GM21526 (cell line): ENCODE data around the gene RANBP17.
"Not testable (repeated sequence)": the region's sequence is repeated elsewhere in the genome, so short reads cannot be mapped to it uniquely, and the experiment has no call there.

Source experiments
- ATAC-seq: cut with Tn5 transposase; IDR thresholded peaks from one replicate; pipeline ENCODE4 v1.9.1; 2021; ENCODE audit warnings: moderate library complexity; ENCODE audit not compliant: unreplicated experiment, low FRiP score

Gene RANBP17

DNA sequence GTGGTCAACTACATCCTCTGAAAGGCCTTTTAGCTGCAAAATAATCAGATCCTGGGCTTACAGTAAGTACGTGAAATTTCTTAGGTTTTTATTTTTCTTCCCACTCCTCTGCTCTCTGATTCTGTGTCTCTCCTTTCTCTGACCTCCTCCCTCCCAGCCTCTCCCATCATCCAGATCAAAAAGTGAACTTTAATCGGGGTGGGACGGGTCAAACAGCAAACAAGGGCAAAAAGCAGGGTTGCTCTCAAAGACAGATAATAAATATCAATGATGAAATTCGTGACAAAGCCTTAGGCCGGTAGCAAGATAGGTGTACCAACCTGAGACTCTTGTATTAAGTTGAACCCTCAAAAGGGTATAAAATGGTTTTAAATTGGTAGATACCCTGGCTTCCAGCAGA lies 76.1 kb downstream of the RANBP17 start:
- no peak for ATAC-seq

DNA sequence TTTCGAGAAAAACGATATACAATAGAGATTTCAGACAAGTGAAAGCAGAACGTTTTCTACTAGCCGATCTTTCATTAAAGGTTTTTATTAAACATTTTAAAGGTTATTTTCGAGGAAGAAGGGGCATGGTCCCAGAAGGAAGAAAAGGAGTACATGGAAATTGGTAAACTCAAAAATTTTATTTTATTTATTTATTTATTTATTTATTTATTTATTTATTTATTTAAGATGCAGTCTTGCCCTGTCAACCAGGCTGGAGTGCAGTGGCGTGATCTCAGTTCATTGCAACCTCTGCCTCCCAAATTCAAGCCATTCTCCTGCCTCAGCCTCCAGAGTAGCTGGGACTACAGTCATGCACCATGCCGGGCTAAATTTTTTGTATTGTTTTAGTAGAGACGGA lies 77.4 kb downstream of the RANBP17 start:
- ATAC-seq = no peak

DNA sequence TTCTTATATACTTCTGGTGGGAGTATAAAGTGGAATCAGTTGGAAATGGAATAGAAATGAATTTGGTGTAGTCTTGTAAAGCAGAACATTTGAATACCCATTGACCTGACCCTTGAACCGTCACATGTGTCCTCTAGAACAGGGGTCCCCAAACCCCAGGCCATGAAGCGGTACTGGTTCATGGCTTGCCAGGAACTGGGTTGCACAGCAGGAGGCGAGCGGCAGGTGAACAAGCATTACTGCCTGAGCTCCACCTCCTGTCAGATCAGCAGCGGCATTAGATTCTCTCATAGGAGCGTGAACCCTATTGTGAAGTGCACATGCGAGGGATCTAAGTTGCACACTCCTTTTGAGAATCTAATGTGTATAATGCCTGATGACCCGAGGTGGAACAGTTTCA lies 80.0 kb downstream of the RANBP17 start:
- no peak for ATAC-seq

DNA sequence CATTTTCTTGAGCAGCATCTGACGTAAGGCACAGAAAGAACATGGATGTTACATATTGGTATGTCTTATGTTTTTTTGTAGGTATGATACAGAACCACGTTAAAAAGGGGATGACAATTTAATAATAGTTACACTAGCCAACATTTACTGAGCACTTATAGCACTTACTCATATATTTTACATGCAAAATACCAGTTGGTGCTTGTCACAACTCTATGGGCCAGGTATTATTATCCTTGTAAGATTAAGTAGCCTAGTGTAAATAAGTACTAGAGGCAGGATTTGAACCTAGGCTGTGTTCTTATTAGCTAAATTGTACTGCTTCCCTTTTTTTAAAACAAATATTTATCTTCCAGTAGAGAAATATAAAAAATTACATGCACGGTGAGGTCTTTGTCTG lies 83.5 kb downstream of the RANBP17 start:
- no peak for ATAC-seq

DNA sequence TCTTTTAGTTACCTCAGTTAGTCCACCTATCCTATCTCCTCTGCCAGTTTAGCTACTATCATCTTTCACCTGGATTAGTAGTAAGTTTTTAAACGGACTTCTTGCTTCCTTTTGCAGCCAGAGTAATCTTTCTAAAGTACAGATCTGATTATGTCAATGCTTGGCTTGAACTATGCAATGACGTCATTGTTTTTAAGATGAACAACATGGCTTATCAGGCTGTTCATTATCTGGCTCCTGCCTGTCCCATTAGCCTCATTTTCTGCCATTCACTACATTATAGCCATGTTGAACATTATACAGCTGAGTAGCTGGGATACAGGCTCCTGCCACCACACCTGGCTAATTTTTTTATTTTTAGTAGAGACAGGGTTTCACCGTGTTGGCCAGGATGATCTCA lies 98.7 kb downstream of the RANBP17 start:
- no peak for ATAC-seq

DNA sequence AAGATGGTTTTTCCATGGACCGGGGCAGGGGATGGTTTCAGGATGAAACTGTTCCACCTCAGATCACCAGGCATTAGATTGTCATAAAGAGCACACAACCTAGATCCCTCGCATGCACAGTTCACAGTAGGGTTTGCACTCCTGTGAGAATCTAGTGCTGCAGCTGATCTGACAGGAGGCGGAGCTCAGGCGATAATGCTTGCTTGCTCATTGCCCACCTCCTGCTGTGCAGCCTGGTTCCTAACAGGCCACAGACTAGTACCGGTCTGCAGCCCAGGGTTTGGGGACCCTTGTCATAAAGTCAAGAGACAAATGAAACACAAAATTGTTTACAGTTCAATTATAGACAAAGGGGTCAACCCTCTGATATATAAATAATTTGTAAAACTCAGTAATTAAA lies 101.7 kb downstream of the RANBP17 start:
- no peak for ATAC-seq

DNA sequence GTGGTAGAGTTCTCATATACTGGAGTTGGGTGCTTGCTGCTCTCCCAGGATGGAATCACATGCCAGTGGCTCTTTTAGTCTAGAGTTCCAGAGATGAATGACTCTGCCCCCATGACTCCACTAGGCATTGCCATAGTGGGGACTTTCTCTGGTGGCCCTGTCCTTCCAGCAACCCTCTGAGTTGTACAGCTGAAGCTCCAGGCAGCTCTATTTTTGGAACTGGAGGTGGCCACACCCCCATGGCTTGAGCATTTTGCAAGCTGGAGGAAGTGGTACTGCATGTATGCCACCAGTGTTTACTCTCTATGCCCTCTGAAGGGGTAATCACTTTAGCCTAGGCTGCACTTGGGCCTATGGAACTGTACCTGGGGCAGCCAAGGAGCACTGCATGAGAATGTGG lies 112.6 kb downstream of the RANBP17 start:
- no peak for ATAC-seq

DNA sequence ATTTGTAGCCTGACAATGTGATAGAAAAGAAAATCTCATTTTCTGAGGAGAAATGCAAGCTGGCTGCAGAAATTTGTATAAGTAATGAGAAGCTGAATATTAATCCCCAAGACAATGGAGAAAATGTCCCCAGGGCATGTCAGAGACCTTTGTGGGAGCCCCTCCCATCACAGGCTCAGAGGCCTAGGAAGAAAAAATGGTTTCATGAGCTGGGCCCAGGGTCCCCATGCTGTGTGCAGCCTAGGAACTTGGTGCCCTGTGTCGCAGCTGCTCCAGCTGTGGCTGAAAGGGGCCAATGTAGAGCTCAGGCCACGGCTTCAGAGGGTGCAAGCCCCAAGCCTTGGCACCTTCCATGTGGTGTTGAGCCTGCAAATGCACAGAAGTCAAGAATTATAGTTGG lies 118.4 kb downstream of the RANBP17 start:
- not testable (repeated sequence) for ATAC-seq

DNA sequence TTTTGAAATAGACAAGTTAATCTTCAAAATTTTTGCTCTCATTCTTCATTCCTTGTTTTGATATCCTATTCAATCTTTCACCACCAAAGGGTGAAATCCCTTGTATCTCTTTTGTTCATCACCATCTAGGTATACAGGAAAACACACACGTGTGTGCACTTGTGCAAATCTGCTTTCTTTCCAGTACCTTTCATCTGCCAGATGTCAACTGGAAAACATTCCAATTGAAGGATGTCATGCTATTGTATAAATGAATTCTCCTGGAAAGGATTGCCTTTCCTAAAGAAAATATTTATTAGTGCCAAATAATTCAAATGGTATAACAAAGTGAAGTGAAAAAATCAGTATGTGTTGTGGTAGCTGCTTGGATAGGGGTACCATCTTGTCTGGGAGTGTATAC lies 123.7 kb downstream of the RANBP17 start:
- no peak for ATAC-seq

DNA sequence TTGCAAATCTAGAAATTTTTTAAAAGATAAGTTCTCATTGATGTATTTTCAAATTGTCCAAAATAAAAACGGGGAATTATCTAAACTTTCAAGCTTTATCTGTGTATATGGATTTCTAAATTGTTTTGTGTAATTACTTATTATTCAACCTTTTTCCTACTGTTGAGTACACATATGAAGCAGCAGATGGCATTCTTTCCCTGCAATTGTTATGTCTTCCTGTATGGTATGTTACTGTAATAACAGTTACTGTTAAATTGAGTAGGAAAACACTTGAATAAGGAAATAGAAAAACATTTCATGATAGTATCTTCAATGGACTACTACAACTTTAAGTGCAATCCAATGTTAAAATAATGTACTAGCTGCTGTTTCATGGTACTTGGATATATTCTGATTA lies 124.8 kb downstream of the RANBP17 start:
- ATAC-seq = no peak

DNA sequence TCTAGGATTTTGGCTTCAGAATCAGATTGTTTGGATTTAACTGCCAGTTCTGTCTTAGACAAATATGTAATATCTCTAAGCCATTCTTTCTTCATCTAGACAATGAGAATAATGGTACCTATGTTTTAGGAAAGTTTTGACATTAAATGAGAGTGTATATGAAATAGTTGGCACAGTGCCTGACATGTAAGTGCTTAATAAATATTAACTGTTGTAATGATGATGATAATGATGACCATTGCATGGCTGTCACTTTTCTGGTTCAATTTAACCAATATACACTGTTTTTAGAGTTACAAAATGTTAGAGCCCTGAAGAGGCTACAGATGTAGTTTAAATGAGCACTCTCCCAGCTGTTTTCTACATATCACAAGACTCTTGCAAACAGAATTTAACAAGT lies 131.7 kb downstream of the RANBP17 start:
- ATAC-seq = no peak

DNA sequence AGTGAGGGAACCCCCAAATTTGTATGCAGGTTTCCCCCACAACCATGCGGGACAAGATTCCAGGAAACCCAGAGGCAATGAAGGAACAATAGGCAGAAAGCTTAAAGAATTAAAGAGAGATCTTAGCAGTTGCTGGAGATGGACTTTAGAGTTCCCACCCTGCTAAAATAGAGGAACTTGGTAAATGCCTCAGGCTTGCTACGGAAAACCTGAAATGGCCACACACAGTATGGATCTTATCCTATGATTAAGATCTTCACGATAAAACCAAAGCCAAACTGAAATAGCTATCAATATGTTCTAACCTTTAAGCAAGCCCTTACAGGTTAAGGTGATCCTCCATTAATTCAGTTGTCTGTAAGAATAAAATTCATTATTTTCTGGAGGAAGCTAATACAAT lies 148.3 kb downstream of the RANBP17 start:
- no peak for ATAC-seq

DNA sequence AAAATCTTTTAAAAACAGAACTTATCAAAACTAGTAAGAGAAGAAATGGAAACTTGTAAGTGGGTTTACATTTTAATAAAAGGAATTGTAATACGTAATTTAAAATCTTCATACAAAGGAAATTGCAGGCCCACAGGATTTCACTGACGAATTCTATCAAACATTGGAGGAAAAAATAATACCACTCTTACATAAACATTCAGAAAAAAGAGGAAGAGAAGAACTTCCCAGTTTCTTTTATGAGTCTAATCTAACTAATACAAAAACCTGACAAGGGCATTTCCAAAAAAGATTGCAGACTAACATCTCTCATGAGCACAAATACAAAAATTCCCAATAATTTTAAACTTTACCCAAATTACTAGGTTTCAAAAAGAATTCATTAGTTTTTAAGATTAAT lies 149.0 kb downstream of the RANBP17 start:
- no peak for ATAC-seq

DNA sequence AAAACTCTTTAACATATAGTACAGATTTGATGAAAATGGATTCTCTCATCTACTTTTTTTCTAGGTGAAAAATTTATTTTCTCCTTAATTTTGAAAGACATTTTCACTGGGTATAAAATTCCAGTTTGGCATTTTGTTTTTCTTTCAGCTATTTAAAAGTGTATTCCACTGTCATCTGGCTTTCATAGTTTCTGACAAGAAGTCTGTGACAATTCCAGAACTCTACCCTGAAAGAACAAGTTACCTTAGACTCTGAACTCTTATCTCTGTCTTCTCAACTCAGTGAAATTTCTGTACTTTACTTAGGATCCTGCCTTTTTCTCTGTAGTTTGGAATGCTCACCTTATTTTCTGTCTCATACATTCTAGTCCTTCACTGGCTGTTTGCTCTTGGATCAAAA lies 161.7 kb downstream of the RANBP17 start:
- no peak for ATAC-seq

DNA sequence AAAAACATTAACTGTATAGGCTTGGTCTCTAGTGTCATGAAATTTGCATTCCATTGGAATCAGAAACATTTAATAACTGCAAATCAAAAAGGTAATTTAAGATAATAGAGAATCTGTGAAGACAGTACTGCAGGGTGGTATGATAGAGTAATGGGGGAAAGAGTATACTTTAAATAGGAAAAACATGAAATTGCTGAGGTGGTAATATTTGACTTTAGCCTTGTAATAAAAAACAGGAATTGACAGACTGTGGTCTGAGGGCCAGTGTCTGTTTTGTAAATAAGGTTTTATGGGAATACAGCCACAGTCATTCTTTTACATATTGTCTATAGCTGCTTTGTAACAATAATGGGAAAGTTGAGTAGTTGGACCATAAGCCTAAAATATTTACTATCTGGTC lies 162.3 kb downstream of the RANBP17 start:
- ATAC-seq = no peak

DNA sequence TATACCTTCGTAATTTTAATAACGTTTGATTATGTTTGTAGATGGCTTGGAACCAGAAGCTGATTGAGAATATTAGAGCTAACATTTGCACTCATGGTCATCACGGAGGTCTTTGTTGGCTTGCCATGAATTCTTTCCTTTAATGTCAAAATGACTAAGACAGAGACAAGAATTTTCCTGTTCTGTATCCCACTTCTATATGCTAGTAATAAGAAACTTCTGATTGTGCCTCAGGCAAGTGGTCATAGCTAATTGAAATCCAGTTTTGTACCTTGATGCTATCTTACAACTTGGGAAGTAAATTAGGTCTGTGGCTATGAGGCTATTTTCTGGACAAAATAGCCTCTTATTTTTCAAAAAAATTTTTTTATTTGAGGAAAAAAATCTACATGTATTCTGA lies 167.6 kb downstream of the RANBP17 start:
- no peak for ATAC-seq

DNA sequence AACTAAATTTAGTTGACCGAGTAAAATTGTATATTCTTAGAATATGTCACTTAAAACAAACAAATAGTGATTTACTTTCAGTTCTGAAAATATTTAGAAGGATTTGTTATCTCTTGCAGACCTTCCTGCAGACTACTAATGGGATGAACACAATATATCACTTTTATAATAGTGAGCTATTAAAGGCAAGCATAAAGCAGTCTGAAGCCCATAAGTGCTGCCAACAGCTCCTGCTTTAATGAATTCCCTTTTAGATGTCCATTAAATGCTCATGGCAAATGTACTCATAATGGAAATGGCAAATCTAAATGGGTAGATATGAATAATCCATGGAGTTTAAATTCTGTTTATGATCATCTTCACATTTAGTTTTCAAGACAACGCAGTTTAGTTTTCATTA lies 170.2 kb downstream of the RANBP17 start:
- ATAC-seq = no peak

DNA sequence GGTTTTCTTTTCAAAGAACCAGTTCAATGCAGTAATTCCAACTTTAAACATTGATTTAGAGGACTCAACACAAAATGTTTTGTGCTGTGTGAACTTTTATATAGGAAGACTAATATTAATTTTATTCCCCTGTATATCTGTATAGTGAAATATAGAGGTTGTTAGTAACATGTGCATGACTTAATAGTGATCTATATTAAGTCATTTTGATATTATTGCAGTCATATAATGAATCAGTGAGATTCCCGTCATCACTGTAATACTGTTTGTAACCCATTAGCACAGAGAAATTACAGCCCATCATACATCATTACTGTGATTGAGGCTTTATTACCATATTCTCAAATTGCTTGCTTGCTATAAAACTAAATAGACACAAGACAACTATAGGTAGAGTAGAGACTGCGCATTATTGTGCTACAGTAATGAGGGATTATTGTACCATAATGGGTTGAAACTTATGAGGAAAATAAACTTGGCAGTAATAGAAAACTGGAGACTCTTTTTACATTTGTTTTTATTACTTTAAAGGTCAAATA lies 170.7 kb downstream of the RANBP17 start:
- no peak for ATAC-seq

DNA sequence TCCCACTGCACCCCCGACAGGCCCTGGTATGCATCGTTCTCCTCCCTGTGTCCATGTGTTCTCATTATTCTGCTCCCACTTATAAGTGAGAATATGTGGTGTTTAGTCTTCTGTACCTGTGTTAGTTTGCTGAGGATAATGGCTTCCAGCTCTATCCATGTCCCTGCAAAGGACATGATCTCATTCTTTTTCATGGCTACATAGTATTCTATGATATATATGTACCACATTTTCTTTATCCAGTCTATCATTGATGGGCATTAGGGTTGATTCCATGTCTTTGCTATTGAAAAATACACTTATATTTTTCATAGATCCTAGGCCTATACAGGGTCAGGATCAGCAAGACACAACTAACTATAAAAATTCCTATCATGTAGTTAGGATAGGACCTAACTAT lies 180.1 kb downstream of the RANBP17 start:
- not testable (repeated sequence) for ATAC-seq

DNA sequence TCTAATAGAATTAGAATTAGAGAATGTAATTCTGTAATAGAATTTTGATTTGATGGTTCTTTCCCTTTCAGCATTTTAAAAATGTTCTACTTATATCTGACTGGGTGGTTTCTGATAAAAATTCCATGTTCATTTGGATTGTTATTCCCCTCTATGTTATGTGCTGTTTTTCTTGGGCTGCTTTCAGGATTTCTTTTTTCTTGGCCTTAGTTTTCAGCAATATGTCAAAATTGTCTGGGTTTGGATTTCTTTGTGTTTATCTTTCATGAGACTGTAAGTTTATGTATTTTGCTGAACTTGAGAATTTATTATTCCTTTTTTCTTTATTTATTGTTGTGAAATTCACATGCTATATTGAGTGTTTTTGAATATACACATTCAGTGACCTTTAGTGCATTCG lies 189.1 kb downstream of the RANBP17 start:
- ATAC-seq = no peak

DNA sequence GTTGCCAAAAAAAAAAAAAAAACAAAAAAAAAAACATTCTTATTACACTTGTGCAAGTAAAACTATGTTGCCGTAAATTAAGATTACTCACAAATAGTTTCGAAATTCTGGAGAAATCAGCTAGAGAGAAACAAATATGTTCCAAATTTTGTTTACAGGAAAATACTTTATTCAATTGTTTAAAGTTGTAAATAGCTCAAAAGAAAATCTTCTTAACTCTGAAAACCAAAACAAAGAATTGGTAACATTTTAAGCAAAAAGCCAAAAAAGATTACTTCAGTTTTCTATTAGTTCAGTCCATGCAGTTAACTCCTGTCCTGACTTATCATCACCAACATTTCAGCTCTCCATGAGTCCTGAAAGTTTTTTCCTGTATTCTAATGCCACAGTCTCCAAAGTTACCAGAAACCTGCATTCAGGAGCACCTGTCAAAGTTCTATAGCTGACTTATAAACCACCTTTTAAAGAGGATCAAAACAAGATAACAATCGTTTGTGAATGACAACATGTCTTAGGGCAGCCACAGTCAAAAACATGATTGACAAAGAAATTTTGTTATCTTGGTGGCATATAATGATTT lies 194.1 kb downstream of the RANBP17 start:
- ATAC-seq = no peak

DNA sequence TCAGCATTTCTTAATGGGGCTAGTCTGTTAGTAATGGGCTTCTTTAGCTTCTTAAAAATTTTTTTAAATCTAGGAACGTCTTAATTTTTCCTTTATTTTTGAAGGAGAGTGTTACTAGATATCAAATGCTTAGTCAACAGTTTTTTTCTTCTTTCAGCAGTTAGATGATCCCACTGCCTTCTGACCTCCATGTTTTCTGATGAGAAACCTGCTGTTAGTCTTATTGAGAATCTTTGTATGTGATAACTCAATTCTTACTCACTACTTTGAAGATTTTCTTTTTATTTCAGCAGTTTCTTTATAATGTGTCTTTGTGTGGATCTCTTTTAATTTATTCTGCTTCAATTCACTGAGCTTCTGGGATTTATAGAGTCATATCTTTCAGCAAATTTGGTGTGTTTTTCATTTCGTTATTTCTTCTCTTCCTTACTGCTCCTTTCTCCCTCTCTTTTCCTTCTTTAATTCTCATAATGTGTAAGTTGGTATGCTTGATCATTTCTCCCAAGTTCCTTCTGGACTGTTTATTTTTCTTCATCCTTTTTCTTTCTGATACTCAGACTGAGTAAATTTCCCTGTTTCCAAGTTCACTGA lies 205.8 kb downstream of the RANBP17 start:
- no peak for ATAC-seq

DNA sequence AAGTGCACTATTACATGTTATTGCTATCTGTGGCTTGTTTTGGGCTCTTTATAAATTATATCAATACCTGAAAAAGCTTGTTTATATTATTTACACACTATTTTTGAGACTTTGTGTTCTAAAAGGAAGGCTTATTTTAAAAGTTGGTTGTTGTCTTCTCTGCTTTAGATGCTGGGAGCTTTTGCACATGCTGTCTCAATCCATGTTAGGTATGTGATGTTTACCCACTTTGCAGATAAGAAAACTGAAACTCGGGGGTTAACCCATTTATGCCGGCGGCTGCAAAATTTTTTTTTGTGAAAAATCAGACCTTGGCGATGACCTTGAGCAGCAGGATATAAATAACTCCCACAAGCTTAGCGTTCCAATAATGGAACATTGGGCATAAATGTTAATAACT lies 212.9 kb downstream of the RANBP17 start:
- ATAC-seq = no peak
